Smooth muscle cell (in vitro differentiated cells): ENCODE measurements around the gene CBX3. TPM values are rescaled to one million over a fixed set of nuclear protein-coding genes. Genes with fewer than 3 reads are reported as not detected.
"Not testable (repeated sequence)": the region's sequence is repeated elsewhere in the genome, so short reads cannot be mapped to it uniquely, and the experiment has no call there.

Experiments
- DNase-seq: peaks from one replicate; lab custom pipeline; 2025; ENCODE audit not compliant: unreplicated experiment; lab: John Stamatoyannopoulos, UW
- H2AFZ ChIP-seq: fragments of 200-600 bp; sonication (generic); 2 replicates; pipeline ENCODE4 v1.6.0; 2016; ENCODE audit warnings: antibody characterized with exemption, low read depth, mild to moderate bottlenecking
- H3F3A ChIP-seq: fragments of 200-600 bp; sonication (generic); 2 replicates; pipeline ENCODE4 v1.6.0; 2017; ENCODE audit warnings: antibody characterized with exemption, low read depth
- H3K27ac ChIP-seq: fragments of 200-600 bp; sonication (generic); 2 replicates; pipeline ENCODE4 v1.5.1; 2016; ENCODE audit warnings: low read depth, mild to moderate bottlenecking
- H3K27me3 ChIP-seq: fragments of 200-600 bp; sonication (generic); 2 replicates; pipeline ENCODE4 v1.6.1; 2016; ENCODE audit warnings: low read depth, mild to moderate bottlenecking
- H3K36me3 ChIP-seq: fragments of 200-600 bp; sonication (generic); 2 replicates; pipeline ENCODE4 v1.5.1; 2016; ENCODE audit warnings: low read depth
- H3K4me1 ChIP-seq: fragments of 200-600 bp; sonication (generic); 2 replicates; pipeline ENCODE4 v1.5.1; 2016; ENCODE audit warnings: low read depth
- H3K4me2 ChIP-seq: fragments of 200-600 bp; sonication (generic); 2 replicates; pipeline ENCODE4 v1.6.0; 2016; ENCODE audit warnings: mild to moderate bottlenecking
- H3K4me3 ChIP-seq: fragments of 200-600 bp; sonication (generic); 2 replicates; pipeline ENCODE4 v1.5.1; 2016; ENCODE audit warnings: mild to moderate bottlenecking
- H3K79me2 ChIP-seq: fragments of 200-600 bp; sonication (generic); 2 replicates; pipeline ENCODE4 v1.6.0; 2016; ENCODE audit warnings: low read depth, mild to moderate bottlenecking
- H3K9ac ChIP-seq: fragments of 200-600 bp; sonication (generic); 2 replicates; pipeline ENCODE4 v1.6.0; 2016; ENCODE audit warnings: low read depth
- H3K9me3 ChIP-seq: fragments of 200-600 bp; sonication (generic); replicated peaks from 2 replicates; pipeline ENCODE4 v1.5.1; 2016; ENCODE audit warnings: low read depth
- H4K20me1 ChIP-seq: fragments of 200-600 bp; sonication (generic); 2 replicates; pipeline ENCODE4 v1.6.0; 2016; ENCODE audit warnings: low read depth
- WGBS: methylation state at CpG from one replicate; pipeline ENCODE4 v1.1.7; 2016; ENCODE audit warnings: low lambda C conversion rate; 5-methylcytosine and 5-hydroxymethylcytosine counted together
- polyA plus RNA-seq: library from polyadenylated mRNA; unstranded; fragments of >200 nt; fragmentation: Nextera tagmentation; extraction: Ambion mirVana; gene quantifications from 2 replicates; pipeline ENCODE4 v1.2.1, GENCODE V29; 2016
- total RNA-seq: library from RNA; depleted of rRNA; stranded (reverse); fragments of >200 nt; gene quantifications from 2 replicates; pipeline ENCODE4 v1.2.3, GENCODE V29; 2014
- TF ChIP-seq, protein P1 (sequence below): fragments of 200-600 bp; sonication (generic); IDR thresholded peaks from 2 replicates; pipeline ENCODE4 v1.5.1; 2017; ENCODE audit warnings: borderline replicate concordance, mild to moderate bottlenecking, antibody characterized with exemption; ENCODE audit not compliant: insufficient read depth, poor library complexity, severe bottlenecking

Gene CBX3
- total and polyA plus RNA-seq, 2 experiments from 2014 or later, result 119 to 156 TPM

DNA sequence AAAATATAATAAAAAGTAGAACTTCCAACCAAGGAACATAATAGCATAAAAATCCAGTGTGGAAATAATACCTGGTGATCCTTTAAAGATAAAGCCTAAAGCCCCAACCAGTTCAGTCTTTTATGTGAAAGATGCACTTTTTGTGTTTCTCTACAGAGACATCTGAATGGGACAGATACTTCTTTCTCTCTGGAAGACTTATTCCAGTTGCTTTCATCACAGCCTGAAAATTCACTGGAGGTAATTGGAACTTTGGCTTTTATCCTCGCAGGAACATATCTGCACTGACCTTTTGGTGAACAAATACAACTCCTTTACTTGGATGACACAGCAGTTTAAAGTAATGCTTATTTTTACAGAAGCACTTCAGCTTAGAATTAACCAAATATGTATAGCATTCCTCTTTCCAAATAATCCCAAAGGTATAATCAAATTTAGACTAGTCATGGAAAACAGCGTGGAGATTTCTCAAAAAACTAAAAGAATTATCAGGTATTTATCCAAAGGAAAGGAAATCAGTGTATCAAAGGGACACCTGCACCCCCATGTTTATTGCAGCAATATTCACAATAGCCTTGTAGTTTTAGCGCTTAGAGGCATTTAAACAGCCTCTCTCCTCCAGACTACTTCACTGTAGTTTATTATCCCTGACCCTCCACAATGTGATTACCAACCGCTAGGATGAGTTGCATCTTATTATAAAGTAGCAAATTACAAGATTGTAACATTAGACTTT lies 17.8 kb upstream of the CBX3 start:
- H3K4me1 ChIP-seq, result no peaks in the 10 kb centered on the region
- no peak overlapping the region for H3K4me2 ChIP-seq
- H3F3A ChIP-seq, result peaks cover 68% of the 10 kb centered on the region
- no peaks in the 10 kb centered on the region for H3K27me3 ChIP-seq
- H3K9ac ChIP-seq, result no peak overlapping the region
- TF ChIP-seq, protein P1, sequence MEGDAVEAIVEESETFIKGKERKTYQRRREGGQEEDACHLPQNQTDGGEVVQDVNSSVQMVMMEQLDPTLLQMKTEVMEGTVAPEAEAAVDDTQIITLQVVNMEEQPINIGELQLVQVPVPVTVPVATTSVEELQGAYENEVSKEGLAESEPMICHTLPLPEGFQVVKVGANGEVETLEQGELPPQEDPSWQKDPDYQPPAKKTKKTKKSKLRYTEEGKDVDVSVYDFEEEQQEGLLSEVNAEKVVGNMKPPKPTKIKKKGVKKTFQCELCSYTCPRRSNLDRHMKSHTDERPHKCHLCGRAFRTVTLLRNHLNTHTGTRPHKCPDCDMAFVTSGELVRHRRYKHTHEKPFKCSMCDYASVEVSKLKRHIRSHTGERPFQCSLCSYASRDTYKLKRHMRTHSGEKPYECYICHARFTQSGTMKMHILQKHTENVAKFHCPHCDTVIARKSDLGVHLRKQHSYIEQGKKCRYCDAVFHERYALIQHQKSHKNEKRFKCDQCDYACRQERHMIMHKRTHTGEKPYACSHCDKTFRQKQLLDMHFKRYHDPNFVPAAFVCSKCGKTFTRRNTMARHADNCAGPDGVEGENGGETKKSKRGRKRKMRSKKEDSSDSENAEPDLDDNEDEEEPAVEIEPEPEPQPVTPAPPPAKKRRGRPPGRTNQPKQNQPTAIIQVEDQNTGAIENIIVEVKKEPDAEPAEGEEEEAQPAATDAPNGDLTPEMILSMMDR, result no peak
- 82% methylated on average over 4 of the region's 4 CpGs for WGBS
- peaks cover 64% of the 10 kb centered on the region for H4K20me1 ChIP-seq
- no peak for DNase-seq
- H3K4me3 ChIP-seq, result no peak overlapping the region
- H3K36me3 ChIP-seq, result no peaks in the 10 kb centered on the region
- no peak overlapping the region for H2AFZ ChIP-seq
- H3K27ac ChIP-seq, result peak overlapping the region; percentile 16
- no peaks in the 10 kb centered on the region for H3K79me2 ChIP-seq
- H3K9me3 ChIP-seq, result no peaks in the 10 kb centered on the region

- not testable (repeated sequence) for H2AFZ ChIP-seq, H3K9ac ChIP-seq, H3K4me1 ChIP-seq, H3K9me3 ChIP-seq, H3K27me3 ChIP-seq, DNase-seq, H3K4me2 ChIP-seq, H3K4me3 ChIP-seq, H3K36me3 ChIP-seq, H3K79me2 ChIP-seq
- peak overlapping the region; percentile 16 for H3K27ac ChIP-seq
- WGBS, result 87% methylated on average over 4 of the region's 4 CpGs
- H3F3A ChIP-seq, result peaks cover 76% of the 10 kb centered on the region
- H4K20me1 ChIP-seq, result peaks cover 71% of the 10 kb centered on the region
Observed at GRCh38 chr7:26184281-26185101, 17.1 kb upstream of the CBX3 start.

GRCh38 chr7:26185131-26185843 lies 16.3 kb upstream of the CBX3 start:
- Histone ChIP-seq H3K79me2 (no peaks in the 10 kb centered on the region), H3K36me3 (peaks cover 7% of the 10 kb centered on the region), H3K4me3 (no peak overlapping the region), H3F3A (peaks cover 77% of the 10 kb centered on the region), H3K27ac (no peak overlapping the region), H3K27me3 (no peaks in the 10 kb centered on the region), H3K4me2 (no peak overlapping the region), H3K9me3 (no peaks in the 10 kb centered on the region), H3K9ac (no peak overlapping the region), H3K4me1 (no peaks in the 10 kb centered on the region), H2AFZ (no peak overlapping the region), H4K20me1 (peaks cover 79% of the 10 kb centered on the region)
- no peak for DNase-seq
- TF ChIP-seq, protein P1, result no peak
- WGBS, result 93% methylated on average over 10 of the region's 10 CpGs

DNA sequence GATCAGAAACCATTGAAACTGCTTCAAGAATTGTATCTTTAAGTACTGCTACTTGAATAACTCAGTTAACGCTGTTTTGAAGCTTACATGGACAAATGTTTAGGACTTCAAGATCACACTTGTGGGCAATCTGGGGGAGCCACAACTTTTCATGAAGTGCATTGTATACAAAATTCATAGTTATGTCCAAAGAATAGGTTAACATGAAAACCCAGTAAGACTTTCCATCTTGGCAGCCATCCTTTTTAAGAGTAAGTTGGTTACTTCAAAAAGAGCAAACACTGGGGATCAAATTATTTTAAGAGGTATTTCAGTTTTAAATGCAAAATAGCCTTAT lies 15.7 kb upstream of the CBX3 start:
- H3K79me2 ChIP-seq, result peaks cover 4% of the 10 kb centered on the region
- DNase-seq, result no peak
- no peaks in the 10 kb centered on the region for H3K27me3 ChIP-seq
- H4K20me1 ChIP-seq, result peaks cover 85% of the 10 kb centered on the region
- no peak overlapping the region for H3K4me3 ChIP-seq
- H3K27ac ChIP-seq, result no peak overlapping the region
- H3K36me3 ChIP-seq, result peaks cover 12% of the 10 kb centered on the region
- no peaks in the 10 kb centered on the region for H3K9me3 ChIP-seq
- TF ChIP-seq, protein P1, result no peak
- H3K9ac ChIP-seq, result no peak overlapping the region
- H3K4me1 ChIP-seq, result no peaks in the 10 kb centered on the region
- no peak overlapping the region for H2AFZ ChIP-seq
- WGBS, result 95% methylated on average over 1 of the region's 1 CpG
- H3F3A ChIP-seq, result peaks cover 77% of the 10 kb centered on the region
- H3K4me2 ChIP-seq, result no peak overlapping the region
